HCT116 (cell line): ENCODE measurements around the gene MARCHF3.

ENCODE experiments used
- ATF3 ChIP-seq: IDR thresholded peaks from 2 replicates; pipeline ENCODE4 v1.6.1; 2012
- CTCF ChIP-seq, 3 experiments: fragments of 200-600 bp in 1 of 3; sonication (generic) in 1 of 3; IDR thresholded peaks in 2 of 3; conservative IDR thresholded peaks in 1 of 3; 2 replicates each; pipeline ENCODE4 v1.5.1; 2012 to 2017; ENCODE audit warnings: low read depth in 2 of 3, low read length in 2 of 3, antibody characterized with exemption in 1 of 3, borderline replicate concordance in 1 of 3, control low read depth in 1 of 3, mild to moderate bottlenecking in 1 of 3, mixed read lengths in 1 of 3, mixed run types in 1 of 3, moderate library complexity in 1 of 3; ENCODE audit not compliant: insufficient read depth in 1 of 3
- EZH2 ChIP-seq: fragments of 200-600 bp; sonication (generic); IDR thresholded peaks from 2 replicates; pipeline ENCODE4 v1.6.1; 2017; ENCODE audit warnings: antibody characterized with exemption, mixed run types
- EZH2phosphoT487 ChIP-seq: fragments of 200-600 bp; IDR thresholded peaks from 2 replicates; pipeline ENCODE4 v1.6.1; 2018; ENCODE audit warnings: antibody characterized with exemption, borderline replicate concordance
- JUND ChIP-seq: IDR thresholded peaks from 2 replicates; pipeline ENCODE4 v1.6.1; 2012
- POLR2A ChIP-seq: IDR thresholded peaks from 2 replicates; pipeline ENCODE4 v1.7.0; 2011; ENCODE audit warnings: borderline replicate concordance; ENCODE audit not compliant: insufficient read depth, insufficient read length; ENCODE audit errors: extremely low read depth

GRCh38 chr5:126837242-126837641 lies 193.1 kb downstream of the MARCHF3 start:
- TF ChIP-seq POLR2A, result no peak
- TF ChIP-seq JUND, result no peak
- no peak for TF ChIP-seq CTCF (IDR thresholded peaks at IDR 0.05 in 2 of 3, conservative IDR thresholded peaks at IDR 0.05 in 1 of 3; ENCODE audit: borderline replicate concordance in 1 of 3, insufficient read depth in 1 of 3, low read depth in 2 of 3, low read length in 2 of 3)
- no peak for TF ChIP-seq EZH2phosphoT487
- no peak for TF ChIP-seq ATF3
- no peak for TF ChIP-seq EZH2
